Subcutaneous abdominal adipose tissue (tissue), 5 donors: ENCODE measurements around the gene HPCAL1.

Source experiments
- H3K27ac ChIP-seq: one replicate; pipeline ENCODE4 v1.7.0; 2013; ENCODE audit warnings: low read depth, mild to moderate bottlenecking, inconsistent platforms, low read length, moderate library complexity
- H3K27me3 ChIP-seq, 5 donors: one replicate each; pipeline ENCODE4 v1.7.0; 2013; ENCODE audit warnings: low read length in 5 of 5, inconsistent platforms in 1 of 5; ENCODE audit not compliant: control insufficient read depth in 5 of 5, insufficient read depth in 4 of 5
- H3K36me3 ChIP-seq, 5 donors: one replicate each; pipeline ENCODE4 v1.7.0; 2013; ENCODE audit warnings: low read length in 5 of 5; ENCODE audit not compliant: control insufficient read depth in 5 of 5, insufficient read depth in 5 of 5
- H3K4me1 ChIP-seq, 5 donors: one replicate each; pipeline ENCODE4 v1.7.0; 2013; ENCODE audit warnings: low read length in 5 of 5, mild to moderate bottlenecking in 3 of 5, moderate library complexity in 1 of 5; ENCODE audit not compliant: control insufficient read depth in 5 of 5, insufficient read depth in 5 of 5
- H3K4me3 ChIP-seq, 5 donors: one replicate each; pipeline ENCODE4 v1.7.0; 2013; ENCODE audit warnings: low read length in 5 of 5, low read depth in 1 of 5
- H3K9ac ChIP-seq, 5 donors: one replicate each; pipeline ENCODE4 v1.7.0; 2013; ENCODE audit warnings: low read length in 5 of 5, mild to moderate bottlenecking in 4 of 5, moderate library complexity in 3 of 5
- H3K9me3 ChIP-seq, 5 donors: one replicate each; pipeline ENCODE4 v1.7.0; 2013; ENCODE audit warnings: low read length in 5 of 5; ENCODE audit not compliant: control insufficient read depth in 5 of 5
- donor health status: healthy.
- donor health status: healthy.
- donor health status: healthy.
- donor health status: healthy.
- donor health status: healthy.

Gene HPCAL1

DNA sequence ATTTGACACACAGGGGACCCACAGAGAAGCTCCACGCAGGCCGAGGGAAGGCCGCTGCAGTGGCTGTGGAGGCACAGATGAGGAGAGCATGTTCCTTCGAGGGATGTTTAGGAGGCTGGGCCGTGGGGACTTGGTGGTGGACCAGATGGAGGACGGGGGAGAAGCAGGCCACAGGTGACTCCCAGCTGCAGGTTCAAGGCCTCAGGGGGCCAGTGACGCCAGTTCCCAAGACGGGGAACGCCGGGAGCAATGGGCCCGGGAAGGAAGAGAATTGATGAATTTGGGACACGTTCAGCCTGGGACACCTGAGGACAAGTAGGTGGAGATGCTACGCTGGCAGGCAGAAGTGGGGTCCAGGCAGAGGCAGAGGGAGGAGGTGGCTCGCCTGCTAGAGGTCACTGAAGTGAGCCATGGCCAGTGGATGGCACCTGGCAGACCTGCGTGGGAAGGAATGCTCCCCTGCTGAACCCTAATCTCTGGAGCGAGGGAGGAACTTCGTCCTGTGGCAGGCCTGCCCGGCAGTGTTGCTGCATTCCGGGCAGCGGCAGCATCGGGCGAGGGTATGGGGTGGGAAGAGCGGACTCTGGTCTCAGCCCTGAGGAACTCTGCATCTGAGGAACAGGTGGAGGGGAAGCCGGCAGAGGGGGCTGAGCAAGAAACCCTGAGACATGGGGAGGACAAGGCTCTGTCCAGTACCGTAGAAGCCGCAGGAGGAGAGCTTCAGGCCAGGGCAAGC lies 25.2 kb upstream of the HPCAL1 start:
- peak overlapping the region; percentile 23 for H3K27ac ChIP-seq
- peaks cover 3 to 20% (median 17%) of the 10 kb centered on the region in 5 donors for H3K4me1 ChIP-seq
- no peaks in the 10 kb centered on the region for H3K36me3 ChIP-seq
- H3K27me3 ChIP-seq, result peaks cover 0 to 6% (median 0%) of the 10 kb centered on the region in 5 donors
- H3K9me3 ChIP-seq, result no peaks in the 10 kb centered on the region
- no peak overlapping the region for H3K9ac ChIP-seq
- no peak overlapping the region for H3K4me3 ChIP-seq

DNA sequence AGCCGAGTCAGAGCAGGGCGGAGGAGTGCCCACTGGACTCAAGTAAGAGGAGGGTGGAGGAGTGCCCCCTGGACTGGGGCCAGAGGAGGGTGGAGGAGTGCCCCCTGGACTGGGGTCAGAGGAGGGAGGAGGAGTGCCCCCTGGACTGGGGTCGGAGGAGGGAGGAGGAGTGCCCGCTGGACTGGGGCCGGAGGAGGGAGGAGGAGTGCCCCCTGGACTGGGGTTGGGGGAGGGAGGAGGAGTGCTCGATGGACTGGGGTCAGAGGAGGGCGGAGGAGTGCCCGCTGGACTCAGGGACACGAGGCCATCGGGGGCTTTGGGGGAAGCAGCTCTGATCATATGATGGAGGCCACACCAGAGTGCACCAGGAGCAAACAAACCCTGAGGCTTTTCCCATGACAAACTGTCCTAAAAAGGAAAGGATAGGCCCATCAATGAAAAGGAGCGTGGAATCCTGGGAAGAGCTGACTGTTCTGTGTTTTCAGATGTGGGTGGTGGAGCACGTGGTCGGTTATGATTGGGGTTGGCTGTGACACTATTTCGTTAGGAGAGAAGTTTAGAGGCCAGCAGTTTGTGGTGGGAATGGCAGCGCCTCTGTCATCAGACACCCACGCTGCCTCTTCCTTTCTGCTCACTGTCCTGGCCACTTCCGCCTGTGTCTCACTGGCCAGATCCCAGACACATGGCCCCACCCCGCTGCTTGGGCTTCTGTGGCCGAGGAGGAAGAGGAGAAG lies 24.5 kb upstream of the HPCAL1 start:
- Histone ChIP-seq H3K9ac (peak overlapping the region in 1 of 5 donors; percentile 21), H3K36me3 (no peaks in the 10 kb centered on the region), H3K9me3 (no peaks in the 10 kb centered on the region), H3K27me3 (peaks cover 0 to 6% (median 0%) of the 10 kb centered on the region in 5 donors), H3K4me1 (peaks cover 3 to 28% (median 24%) of the 10 kb centered on the region in 5 donors), H3K27ac (peak overlapping the region; percentile 23), H3K4me3 (peak overlapping the region in 2 of 5 donors; percentile 2 to 3)

DNA sequence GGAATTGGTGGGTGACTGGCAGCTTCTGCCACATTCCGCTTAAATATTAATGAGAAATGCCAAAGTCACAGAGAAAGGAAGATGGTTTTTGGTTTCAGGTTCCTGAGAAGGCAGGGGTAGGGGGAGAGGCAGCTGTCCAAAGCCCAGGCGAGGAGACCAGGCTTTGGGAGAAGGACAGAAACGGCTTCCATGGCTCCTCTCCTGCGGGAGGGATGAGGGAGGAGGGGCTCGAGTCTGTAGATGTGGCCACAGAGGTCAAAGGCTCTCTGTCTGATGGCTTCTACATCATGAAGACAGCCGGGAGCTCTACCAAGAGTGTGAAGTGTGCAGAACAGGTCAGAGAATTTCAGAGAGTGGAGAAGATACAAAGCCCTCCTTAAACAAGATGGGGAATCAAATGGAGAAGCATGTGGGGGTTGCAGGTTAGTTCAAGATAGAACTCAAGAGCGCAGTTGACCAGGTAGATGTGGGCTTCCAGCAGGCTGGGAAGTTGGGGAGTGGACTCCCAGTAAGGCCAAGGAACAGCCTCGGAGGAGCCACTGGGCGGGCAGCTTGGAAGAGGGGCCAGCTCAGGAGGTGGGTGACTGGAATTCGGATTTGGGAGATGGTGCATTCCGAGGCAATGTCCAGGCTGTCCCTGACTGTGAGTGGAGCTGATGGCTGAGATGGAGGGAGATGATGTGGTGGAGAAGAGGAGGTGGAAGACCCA lies 23.8 kb upstream of the HPCAL1 start:
- Histone ChIP-seq H3K27me3 (peaks cover 0 to 6% (median 0%) of the 10 kb centered on the region in 5 donors), H3K4me1 (peaks cover 3 to 33% (median 25%) of the 10 kb centered on the region in 5 donors), H3K27ac (no peak overlapping the region), H3K4me3 (peak overlapping the region in 2 of 5 donors; percentile 2 to 3), H3K9ac (no peak overlapping the region), H3K36me3 (no peaks in the 10 kb centered on the region), H3K9me3 (no peaks in the 10 kb centered on the region)

DNA sequence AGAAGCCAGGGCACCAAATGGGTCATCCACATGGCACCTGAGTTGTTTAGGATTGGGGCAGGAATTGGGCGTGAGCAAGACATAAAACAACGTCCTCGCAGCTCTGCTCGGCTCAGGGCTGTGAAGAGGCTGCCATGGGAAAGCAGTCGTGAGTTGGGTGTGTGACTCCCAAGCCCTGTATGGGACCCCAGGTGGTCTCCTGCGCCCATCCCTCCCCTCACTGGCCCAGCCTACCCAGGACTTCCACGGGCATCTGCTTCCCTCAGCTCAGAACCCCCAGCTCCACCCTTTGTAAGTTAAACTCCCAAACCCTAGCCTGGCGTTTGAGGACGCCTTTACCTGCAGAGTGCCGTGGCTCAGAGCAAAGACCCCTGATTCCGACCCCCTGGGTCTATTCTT lies 23.2 kb upstream of the HPCAL1 start:
- H3K9ac ChIP-seq, result no peak overlapping the region
- H3K27ac ChIP-seq, result no peak overlapping the region
- peaks cover 0 to 6% (median 0%) of the 10 kb centered on the region in 5 donors for H3K27me3 ChIP-seq
- H3K4me1 ChIP-seq, result peaks cover 3 to 38% (median 25%) of the 10 kb centered on the region in 5 donors
- H3K36me3 ChIP-seq, result no peaks in the 10 kb centered on the region
- H3K9me3 ChIP-seq, result no peaks in the 10 kb centered on the region
- H3K4me3 ChIP-seq, result no peak overlapping the region

DNA sequence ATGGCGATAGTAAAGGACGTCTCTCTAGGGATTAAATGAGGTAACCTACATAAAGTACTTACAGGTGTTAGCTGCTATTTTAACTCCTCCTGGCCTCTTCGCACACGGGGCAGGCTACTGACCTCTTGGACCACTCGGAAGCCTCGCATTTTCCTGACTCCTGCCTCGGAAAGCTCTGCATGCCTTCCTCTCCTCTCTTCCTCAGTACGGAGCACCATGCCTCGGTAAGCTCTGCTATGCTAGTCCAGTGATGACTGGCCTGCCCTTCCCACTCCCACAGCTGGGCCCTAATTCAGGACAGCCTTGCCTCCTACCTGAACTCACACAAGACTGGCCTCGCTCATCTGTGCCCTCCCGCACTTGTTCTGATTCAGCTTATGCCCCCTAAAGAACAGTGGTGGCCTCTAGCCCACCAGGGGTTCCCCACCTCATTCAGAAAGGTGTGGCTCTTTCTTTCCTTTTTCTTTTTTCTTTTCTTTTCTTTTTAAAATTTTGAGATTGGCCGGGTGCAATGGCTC lies 22.7 kb upstream of the HPCAL1 start:
- Histone ChIP-seq H3K27ac (no peak overlapping the region), H3K9me3 (no peaks in the 10 kb centered on the region), H3K27me3 (peaks cover 0 to 6% (median 0%) of the 10 kb centered on the region in 5 donors), H3K36me3 (no peaks in the 10 kb centered on the region), H3K4me3 (no peak overlapping the region), H3K9ac (no peak overlapping the region), H3K4me1 (peaks cover 3 to 43% (median 27%) of the 10 kb centered on the region in 5 donors)

DNA sequence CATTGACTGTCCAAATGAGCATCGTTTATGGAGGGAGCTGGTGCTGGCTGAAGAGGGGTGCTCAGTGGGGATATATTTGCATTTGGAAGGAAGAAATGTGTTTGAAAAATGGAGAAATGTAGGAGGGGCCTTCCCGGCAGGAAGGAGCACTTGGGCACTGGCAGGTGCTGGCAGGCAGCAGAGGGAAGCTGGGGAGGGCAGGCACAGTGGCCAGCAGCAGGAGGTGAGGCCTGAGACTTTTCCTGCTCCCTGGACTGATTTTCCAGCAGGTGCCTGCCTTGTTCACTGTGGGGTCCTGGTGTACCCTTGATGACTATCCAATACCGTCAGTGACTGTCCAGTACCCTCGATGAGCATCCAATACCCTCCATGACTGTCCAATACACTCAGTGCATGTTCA lies 20.8 kb upstream of the HPCAL1 start:
- Histone ChIP-seq H3K9me3 (no peaks in the 10 kb centered on the region), H3K9ac (no peak overlapping the region), H3K36me3 (no peaks in the 10 kb centered on the region), H3K4me1 (peaks cover 3 to 61% (median 44%) of the 10 kb centered on the region in 5 donors), H3K27me3 (peaks cover 0 to 6% (median 0%) of the 10 kb centered on the region in 5 donors), H3K27ac (no peak overlapping the region), H3K4me3 (no peak overlapping the region)

DNA sequence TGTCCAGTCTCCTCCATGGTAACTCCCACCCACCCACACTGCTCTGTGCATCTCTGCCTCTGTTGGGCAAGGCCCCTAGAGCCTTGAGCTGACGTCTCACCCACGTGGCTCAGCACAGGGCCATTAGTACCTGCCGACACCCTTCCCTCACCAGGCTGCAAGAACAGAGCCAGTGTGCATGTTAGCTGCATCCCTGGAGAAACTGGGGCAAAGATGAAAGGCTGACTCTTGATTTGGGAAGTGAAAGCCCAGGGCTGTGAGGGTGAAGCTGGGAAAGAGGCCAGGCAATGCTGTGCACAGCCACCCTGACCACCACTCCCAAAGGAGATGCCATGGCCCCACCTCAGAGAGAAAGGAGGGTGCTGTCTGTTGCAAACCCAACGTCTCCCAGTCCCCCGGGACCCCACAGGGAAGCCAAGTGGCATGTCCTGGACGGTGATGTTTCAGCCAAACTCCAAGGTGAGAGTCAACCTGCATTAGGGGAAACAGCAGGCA lies 20.0 kb upstream of the HPCAL1 start:
- H3K4me1 ChIP-seq, result peaks cover 3 to 57% (median 42%) of the 10 kb centered on the region in 5 donors
- no peaks in the 10 kb centered on the region for H3K9me3 ChIP-seq
- peaks cover 0 to 6% (median 0%) of the 10 kb centered on the region in 5 donors for H3K27me3 ChIP-seq

DNA sequence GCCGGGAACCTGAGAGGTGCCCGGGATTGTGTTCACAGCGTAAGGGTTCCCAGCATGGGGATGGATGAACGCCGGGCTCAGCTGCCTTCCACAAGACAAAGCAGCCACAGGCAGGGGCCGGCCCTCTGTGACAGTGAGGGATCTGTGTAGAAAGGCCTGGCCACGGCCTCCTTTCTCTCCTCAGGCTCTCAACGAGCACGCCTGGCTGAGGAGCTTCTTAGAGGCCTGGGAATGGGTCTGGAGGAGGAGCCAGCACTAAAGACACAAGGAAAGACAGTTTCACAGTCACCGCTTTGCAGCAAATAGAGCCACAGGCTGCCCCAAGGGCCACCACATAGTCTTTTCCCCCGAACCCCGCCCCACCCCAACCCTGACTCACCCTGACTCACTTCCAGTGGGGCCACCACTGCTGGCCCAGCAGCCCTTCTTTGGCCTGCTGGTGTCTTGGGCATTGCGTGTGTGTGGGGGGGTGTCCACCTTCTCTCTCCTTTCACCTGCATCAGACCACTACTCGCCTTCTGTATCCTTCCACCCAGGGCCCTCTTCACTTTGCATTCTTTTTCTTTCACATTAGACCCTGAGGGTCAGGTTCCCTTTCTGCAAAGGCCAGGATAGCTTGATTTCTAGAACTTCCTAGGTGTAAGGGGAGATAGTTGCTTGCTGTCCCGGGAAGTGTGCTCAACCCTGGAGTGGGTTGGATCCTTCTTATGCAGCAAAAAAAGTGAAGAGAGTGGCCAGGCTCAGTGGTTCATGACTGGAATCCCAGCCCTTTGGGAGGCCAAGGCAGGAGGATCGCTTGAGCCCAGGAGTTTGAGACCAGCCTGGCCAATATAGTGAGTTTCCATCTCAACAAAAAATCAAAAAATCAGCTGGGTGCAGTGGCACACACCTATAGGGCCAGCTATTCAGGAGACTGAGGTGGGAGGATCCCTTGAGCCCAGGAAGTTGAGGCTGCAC lies 19.3 kb upstream of the HPCAL1 start:
- Histone ChIP-seq H3K9ac (no peak overlapping the region), H3K4me1 (peaks cover 1 to 53% (median 35%) of the 10 kb centered on the region in 5 donors), H3K9me3 (no peaks in the 10 kb centered on the region), H3K4me3 (no peak overlapping the region), H3K36me3 (no peaks in the 10 kb centered on the region), H3K27ac (no peak overlapping the region), H3K27me3 (peaks cover 0 to 5% (median 0%) of the 10 kb centered on the region in 5 donors)

More for the DNA sequence above, 20.0 kb upstream of the HPCAL1 start:
- no peaks in the 10 kb centered on the region for H3K36me3 ChIP-seq
- H3K4me3 ChIP-seq, result no peak overlapping the region
- H3K9ac ChIP-seq, result no peak overlapping the region
- no peak overlapping the region for H3K27ac ChIP-seq
